ENCODE measurements around the gene JAKMIP3.

GRCh38 chr10:132102071-132102716 is 36.4 kb downstream of the JAKMIP3 start:
- no peak for TF ChIP-seq CTCF (IDR thresholded peaks at IDR 0.05)
- TF ChIP-seq POLR2A (IDR thresholded peaks at IDR 0.05), result no peak
